ENCODE results near the gene HSD3B7.
"Not testable (repeated sequence)": the region's sequence is repeated elsewhere in the genome, so short reads cannot be mapped to it uniquely, and the experiment has no call there.

Gene HSD3B7

DNA sequence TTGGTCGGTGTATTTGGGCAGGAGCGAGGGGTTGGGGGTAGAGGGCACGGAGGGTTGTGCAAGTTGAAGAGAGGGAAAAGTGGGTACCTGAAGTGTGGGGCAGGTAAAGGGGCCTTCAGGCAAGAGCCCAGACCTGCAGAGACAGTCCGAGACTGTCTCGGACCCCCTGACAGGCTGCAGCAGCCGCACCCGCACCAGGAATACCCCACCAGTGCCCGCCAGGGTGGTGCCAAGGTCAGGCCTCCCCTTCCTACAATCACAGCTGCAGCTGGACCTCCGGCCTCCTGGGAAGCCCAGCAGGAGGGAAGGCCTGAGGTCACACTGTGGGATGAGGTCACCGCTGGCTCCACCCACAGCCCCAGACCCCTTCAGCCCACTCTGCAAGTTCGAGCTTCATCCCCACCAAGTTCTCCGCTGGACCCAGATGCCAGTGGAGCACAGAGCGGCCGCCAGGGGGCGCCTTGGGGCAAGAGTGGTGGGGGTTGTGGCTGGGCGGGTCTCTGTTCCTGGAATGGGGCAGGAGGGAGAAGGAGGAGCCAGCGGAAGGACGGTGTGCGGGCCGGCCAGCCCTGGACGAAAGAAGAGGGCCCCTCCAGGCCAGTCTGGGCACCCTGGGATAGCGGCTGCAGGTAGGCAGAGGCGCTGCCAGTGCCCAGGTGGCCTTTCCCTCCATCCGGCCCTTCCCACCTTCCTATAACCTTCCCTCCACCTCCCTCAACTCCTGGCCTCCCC lies at the start of gene HSD3B7:
Gene HSD3B7, plus strand, starts transcription at position 539 of the 732 bp plus-strand sequence. CDS start 452 bp downstream, outside the sequence.
- peak; percentile 28 to 81 (median 64) for DNase-seq (ENCODE audit: low read depth in 3 of 3, low spot score in 1 of 3)

DNA sequence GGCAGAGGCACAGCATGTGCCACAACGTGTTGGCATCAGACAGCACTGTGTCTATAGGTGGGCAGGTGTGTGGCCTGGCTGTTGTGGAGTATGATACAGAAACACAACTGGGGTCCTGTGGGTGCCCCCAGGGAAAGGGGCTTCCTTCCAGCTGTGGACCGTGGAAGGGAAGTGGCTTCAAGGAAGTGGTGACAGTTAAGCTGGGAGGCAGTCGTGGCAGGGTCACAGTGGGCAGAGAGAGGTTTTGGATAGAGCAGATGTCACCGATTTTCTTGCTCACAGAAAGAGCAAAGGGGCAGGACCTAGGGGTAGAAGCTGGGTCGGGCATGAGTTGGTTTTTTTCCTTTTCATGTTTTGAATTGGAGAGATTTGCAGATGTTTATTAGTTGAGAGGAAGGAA lies 47.3 kb upstream of the HSD3B7 start:
- no peak for DNase-seq (ENCODE audit: low read depth in 3 of 3, low spot score in 1 of 3)

DNA sequence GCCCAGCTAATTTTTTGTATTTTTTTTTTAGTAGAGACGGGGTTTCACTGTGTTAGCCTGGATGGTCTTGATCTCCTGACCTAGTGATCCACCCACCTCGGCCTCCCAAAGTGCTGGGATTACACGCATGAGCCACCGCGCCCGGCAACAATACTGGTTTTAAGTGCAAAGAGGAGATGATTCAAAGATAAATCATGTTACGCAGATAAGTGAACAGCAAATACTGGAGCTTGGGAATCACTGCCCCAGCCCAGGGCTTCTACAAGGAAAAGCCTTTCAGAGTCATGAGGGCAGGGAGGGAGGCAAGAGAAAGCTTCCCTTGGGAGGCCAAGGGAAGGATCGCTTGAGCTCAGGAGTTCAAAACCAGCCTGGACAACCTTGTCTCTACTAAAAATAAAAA lies 45.4 kb upstream of the HSD3B7 start:
- not testable (repeated sequence) for DNase-seq (ENCODE audit: low read depth in 3 of 3, low spot score in 1 of 3)

DNA sequence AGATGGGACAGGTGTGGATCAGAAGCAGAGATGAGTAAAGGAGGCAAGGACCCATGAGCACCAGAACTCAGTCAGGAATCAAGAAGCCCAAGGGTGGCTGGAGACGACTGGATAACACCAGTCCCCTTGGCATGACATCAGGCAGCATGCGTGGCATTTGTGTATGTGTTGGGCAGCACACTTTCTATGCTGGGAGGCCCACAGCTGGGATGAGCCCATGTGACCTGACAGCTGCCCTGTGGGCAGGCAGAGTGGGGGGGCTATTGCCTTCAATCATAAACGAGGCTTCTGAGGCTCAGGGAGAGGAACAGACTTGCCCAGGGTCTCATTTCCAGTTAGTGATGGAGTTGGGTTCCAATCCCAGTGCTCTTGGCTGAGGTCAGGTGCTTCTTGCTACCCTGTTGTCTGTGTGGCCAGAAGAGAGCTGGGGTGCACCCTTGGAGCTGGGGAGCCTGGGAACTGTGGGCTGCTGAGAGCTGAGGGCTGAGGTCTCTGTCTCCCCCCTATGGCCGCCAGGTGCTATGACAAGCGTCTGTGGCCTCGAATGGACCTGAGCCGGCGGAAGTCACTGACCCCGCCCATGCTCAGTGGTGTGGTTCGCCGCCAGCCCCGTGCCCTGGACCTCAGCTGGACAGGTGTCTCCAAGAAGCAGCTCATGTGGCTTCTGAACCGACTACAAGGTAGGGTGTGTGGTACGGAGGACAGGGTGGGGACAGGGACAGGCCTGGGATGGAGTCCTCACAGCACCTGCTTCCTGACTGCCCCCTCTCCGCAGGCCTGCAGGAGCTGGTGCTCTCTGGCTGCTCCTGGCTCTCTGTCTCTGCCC lies 43.2 kb upstream of the HSD3B7 start:
- peak in 1 of 3 donors; percentile 48 for DNase-seq (ENCODE audit: low read depth in 3 of 3, low spot score in 1 of 3)

DNA sequence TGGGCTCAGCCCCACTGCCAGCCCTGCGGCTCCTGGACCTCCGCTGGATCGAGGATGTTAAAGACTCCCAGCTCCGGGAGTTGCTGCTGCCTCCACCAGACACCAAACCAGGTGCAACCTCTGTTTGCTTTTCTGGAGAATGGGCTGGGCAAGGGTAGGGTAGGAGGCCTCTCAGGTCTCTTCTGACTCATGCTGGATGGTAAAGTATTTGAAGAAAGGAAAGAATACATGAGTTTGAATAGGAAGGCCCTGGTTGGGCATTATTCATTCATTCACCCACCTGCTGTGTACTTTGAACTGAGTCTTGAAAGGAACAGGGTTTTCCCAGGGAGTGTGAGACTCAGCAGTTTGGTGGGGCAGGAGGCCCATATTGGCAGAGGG lies 42.6 kb upstream of the HSD3B7 start:
- DNase-seq (ENCODE audit: low read depth in 3 of 3, low spot score in 1 of 3) = no peak

DNA sequence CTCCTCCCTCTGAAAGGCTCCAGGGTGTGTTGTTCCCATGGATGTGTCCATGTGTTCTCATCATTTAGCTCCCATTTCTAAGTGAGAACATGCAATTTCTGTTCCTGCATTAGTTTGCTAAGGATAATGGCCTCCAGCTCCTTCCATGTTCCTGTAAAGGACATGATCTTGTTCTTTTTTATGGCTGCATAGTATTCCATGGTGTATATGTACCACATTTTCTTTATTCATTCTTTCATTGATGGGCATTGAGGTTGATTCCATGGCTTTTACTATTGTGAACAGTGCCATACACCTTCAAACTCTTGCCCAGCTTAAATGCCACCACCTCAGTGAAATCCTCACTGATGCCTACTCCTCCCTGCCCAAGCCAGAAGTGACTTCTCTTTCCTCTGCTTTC lies 40.7 kb upstream of the HSD3B7 start:
- DNase-seq (ENCODE audit: low read depth in 3 of 3, low spot score in 1 of 3) = no peak

DNA sequence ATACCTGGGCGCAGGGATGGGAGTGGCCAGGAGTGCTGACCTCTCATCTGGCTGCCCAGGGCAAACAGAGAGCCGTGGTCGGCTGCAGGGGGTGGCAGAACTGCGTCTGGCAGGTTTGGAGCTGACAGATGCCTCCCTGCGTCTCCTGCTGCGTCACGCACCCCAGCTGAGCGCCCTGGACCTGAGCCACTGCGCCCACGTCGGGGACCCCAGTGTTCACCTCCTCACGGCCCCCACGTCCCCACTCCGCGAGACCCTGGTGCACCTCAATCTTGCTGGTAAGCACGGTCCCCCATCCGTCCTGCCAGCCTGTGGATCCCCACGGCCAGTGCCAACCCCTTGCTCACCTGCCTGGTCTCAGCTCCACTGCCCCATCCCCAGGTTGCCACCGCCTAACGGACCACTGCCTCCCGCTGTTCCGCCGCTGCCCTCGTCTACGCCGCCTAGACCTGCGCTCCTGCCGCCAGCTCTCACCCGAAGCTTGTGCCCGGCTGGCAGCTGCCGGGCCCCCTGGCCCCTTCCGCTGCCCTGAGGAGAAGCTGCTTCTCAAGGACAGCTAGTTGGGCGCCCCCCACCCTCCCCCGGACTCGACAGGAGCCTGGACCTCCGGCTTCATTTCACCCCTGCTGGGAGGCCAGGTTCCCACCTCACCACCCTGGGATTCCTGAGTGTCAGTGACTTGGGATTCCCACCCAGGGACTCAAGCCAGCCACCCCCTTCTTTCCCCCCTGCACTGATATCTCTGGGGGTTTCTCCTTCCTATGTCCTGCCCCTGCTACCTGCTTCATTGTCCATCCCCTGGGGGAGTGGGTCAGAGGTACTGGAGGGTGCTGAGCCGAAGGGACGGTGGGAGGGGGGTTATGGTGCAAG lies 38.1 kb upstream of the HSD3B7 start:
- no peak for DNase-seq (ENCODE audit: low read depth in 3 of 3, low spot score in 1 of 3)

DNA sequence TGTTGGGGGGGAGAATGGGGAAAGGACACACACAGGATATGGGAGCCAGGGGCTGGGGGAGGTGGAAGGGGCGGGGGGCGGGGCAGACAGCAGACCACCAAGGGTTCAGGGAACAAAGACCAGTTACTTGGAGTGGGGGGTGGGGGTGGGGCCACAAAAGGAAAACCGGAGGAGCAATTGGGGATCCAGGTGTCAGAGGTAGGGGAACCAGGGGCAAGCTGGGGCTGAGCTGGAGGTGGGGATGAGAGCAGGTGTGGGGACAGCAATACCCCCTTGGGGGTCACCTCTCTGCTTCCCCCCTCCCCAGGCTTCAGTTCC lies 37.5 kb upstream of the HSD3B7 start:
- no peak for DNase-seq (ENCODE audit: low read depth in 3 of 3, low spot score in 1 of 3)

DNA sequence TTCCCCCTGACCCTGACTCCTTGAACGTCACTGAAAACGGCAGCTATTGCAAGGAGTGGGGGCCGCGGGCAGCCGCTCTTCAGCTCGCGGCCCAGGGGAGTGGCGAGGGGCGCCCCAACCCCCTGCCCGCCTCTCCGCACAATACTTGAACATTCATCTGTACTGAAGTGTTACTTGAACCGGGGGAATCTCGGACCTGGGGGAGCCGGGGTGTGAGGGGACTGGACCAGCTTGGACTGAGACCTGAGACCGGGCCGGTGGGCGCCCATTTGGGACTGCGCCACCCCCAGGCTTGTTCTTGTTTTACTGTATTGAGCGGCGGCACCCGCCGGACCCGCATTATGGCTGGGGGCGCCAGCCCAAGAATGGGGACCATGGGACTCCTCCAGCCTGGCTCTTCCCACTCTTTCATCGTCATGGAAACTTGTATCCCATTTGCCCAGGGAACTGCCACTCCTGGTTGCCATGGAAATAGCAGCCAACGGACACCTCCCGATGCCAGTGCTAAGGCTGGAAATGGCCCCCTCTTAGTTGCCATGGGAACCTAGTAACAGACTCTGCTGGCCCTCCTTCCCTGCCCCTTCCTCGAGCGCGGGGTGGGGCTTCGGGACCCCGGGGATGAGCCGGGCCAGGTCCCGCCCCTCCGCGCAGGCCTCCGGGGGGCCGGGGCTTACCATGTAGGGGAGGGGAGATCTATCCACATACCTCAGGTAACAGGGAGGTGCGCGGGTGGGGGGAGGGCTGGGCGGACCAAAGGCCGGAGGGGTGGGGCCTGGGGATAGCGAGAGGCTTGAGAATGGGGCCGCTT lies 36.9 kb upstream of the HSD3B7 start:
- no peak for DNase-seq (ENCODE audit: low read depth in 3 of 3, low spot score in 1 of 3)

DNA sequence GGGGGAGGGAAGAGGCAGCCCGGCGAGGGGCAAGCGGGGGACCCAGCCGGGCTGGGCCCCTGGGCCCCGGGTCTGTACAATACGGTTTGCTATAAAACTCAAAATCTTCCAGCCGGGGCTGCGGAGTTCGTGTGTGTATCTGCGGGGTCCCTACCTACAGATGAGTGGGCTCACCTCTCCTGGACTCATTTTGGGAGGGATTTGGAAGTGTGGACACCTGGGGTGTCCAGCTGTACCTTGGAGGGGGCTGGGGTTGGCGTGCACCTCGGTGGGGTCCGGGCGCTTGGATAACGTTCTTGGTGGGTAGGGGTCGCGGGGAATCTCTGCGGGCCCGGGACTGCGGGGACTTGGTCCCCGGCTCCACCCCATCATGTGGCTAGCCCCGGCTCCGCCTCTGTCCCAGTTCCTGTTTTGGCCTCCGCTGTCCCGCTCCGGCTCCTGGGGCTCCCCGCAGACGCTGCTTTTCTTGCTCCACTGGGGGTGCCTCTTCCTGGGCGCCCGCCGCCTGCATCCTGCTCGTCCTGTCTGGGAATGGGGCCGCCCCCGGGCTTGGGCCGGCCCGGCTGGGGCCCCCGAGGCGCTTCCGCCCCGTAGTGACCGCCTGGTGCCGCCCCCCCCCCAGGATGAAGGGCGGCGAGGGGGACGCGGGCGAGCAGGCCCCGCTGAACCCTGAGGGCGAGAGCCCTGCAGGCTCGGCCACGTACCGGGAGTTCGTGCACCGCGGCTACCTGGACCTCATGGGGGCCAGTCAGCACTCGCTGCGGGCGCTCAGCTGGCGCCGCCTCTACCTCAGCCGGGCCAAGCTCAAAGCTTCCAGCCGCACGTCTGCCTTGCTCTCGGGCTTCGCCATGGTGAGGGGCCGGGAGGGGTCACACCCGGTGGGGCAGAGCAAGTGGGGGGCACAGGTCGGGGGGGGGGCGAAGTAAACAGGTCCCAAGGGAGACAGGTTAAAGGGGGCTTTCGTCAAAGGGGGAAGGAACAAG lies 36.0 kb upstream of the HSD3B7 start, which contains the start of gene ORAI3:
Gene ORAI3, plus strand, starts transcription at position 402 of the 983 bp plus-strand sequence. Its CDS starts 222 bp downstream, at position 624.
- DNase-seq (ENCODE audit: low read depth in 3 of 3, low spot score in 1 of 3) = no peak

DNA sequence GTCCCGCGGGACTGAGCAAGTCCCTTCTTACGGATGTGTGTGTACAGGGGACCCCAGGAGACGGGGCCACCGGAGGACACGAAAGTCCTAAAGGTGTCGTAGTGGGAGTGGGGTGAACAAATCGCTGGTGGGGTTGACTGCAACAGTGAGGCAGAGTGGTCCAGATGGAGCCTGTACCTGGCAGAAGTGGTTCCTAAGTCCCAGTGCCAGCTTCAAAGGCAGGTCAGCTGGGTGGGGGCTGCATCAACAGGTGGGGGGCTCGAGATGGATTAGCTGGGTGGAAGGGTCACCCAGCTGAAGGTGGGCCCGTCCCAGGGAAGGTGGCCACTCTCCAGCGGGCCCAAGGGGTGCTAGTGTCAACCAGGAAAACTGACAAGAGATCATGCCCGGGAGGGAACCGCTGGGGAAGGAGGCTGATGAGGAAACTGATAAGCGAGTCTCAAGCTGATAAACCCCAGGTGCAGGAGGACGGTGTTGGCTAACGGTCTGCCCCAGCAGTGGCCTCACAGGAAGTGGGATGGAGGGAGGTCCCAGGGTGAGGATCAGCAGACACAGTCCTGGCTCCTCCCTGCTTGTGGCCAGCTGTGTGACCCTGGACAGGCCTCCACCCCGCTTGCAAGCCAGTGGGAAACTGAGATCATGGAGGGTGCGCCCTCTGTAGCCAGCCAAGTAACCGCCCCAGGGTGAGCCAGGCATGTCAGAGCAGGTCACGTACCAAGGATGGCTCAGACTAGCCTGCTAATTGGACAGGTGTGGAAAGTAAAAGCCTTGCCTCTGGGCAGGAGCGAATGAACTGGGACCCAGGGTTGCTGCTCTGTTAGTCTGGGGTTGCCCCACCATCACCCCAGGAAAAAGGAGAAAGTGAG lies 35.1 kb upstream of the HSD3B7 start:
- no peak for DNase-seq (ENCODE audit: low read depth in 3 of 3, low spot score in 1 of 3)

DNA sequence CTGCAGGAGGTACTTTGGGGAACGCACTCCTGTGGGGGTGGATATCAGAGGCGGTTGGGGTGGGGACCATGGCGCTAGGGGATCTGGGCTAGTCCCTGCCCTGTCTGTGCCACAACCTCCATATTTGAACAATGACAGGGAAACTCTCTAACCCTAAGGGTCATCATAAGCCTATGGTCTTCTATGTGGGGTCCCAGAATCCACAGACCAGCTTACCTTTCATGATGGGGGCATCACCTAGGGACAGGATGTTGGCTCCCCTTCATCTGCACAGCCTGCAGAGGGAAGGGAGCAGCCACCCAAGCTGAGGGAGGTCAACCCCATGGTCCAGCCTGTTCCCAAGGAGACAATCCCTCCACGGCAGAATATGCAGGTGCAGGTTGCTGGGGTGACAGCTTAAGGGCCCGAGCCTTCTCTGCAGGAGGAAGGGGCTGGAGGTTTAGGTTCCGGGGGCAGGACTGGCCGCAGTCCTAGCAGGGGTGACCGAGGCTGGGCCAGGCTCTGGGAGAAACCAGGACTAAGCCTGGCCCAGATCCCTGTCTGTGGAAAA lies 34.4 kb upstream of the HSD3B7 start:
- no peak for DNase-seq (ENCODE audit: low read depth in 3 of 3, low spot score in 1 of 3)

DNA sequence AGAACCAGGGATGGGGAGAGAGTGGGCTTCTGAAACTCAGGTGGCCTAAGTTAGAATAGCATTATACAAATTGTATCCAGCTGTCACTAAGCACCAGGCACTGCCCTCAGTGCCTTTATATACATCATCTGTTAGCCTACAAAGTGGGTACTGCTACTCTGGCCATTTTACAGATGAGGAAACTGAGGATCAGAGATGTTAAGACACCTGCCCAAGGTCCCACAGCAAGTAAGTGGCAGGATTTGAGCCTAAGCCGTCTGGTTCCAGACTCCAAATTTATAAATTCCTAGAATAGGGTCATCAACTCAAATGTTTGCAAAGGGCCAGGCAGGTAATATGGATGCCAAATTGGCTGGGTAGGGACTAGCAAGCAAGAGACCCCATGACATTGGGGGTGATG lies 33.8 kb upstream of the HSD3B7 start:
- DNase-seq (ENCODE audit: low read depth in 3 of 3, low spot score in 1 of 3) = no peak

DNA sequence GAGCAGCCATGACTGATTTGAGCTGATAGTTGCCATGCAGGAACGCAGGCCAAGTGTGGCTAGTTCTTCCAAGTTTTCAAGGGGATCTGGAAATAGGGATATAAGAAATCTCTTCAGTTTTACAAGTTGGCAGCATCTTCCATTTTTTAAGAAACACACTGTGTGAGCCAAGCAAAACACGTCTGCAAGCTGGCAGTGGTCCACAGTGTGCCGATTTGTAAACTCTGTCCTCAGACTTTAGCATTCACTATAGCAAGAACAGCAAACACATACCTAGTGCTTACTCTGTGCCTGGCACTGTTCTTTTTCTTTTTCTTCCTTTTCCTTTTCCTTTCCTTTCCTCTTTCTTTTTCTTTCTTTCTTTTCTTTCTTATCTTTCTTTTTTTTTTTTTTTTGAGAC lies 33.3 kb upstream of the HSD3B7 start:
- no peak for DNase-seq (ENCODE audit: low read depth in 3 of 3, low spot score in 1 of 3)

DNA sequence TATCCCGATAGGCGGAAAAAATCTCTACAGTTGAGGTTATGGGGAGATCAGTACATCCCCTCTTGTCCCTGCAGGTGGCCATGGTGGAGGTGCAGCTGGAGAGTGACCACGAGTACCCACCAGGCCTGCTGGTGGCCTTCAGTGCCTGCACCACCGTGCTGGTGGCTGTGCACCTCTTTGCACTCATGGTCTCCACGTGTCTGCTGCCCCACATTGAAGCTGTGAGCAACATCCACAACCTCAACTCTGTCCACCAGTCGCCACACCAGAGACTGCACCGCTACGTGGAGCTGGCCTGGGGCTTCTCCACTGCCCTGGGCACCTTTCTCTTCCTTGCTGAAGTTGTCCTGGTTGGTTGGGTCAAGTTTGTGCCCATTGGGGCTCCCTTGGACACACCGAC lies 31.9 kb upstream of the HSD3B7 start:
- no peak for DNase-seq (ENCODE audit: low read depth in 3 of 3, low spot score in 1 of 3)

DNA sequence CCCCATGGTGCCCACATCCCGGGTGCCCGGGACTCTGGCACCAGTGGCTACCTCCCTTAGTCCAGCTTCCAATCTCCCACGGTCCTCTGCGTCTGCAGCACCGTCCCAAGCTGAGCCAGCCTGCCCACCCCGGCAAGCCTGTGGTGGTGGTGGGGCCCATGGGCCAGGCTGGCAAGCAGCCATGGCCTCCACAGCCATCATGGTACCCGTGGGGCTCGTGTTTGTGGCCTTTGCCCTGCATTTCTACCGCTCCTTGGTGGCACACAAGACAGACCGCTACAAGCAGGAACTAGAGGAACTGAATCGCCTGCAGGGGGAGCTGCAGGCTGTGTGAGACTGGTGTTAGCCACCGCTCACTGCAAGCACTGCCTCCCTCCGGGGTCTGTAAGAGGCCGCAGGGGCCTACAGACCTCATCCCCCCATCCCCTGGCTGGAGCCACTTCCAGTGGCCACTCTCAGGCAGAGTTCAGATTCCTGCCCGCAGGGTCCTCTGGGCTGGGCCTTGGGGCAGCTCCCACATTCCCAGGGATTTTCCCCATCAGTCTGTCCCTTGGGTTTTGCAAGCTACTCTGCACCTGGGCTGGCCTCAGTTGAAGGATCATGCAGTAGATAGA lies 31.4 kb upstream of the HSD3B7 start:
- DNase-seq (ENCODE audit: low read depth in 3 of 3, low spot score in 1 of 3) = peak in 1 of 3 donors; percentile 38

DNA sequence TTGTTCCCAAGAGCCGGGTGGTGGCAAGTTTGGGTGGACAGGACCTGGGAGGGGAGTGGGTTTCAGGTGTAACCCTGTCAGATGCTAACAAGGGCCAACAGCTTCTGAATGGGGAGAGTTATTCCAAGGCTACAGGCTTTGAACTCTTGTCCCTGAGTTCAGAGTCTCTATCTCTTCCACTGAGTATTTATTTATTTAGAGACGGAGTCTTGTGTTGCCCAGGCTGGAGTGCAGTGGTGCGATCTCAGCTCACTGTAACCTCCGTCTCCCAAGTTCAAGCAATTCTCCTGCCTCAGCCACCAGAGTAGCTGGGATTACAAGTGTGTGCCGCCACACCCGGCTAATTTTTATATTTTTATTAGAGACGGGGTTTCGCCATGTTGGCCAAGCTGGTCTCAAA lies 30.0 kb upstream of the HSD3B7 start:
- DNase-seq (ENCODE audit: low read depth in 3 of 3, low spot score in 1 of 3) = no peak

All from stimulated activated CD4-positive, alpha-beta T cell treated with anti-CD3 and anti-CD28 coated beads, TNF-alpha, amount 100 ng/mL, for 1 hour (primary cell).